ENCODE results near the gene TAGLN.

TAGLN gene

GRCh38 chr11:117231842-117232091, 32.6 kb downstream of the TAGLN start, which contains the start of gene PCSK7:
Gene PCSK7, minus strand, starts transcription at chr11:117232073. Its CDS starts 2,229 bp downstream, at chr11:117229844.
- peak in 1 of 2 experiments; percentile 74 for DNase-seq

GRCh38 chr11:117232092-117232878, 33.1 kb downstream of the TAGLN start, which contains the start of gene RNF214:
Gene RNF214, plus strand, starts transcription at chr11:117232671. Its CDS starts 1,602 bp downstream, at chr11:117234273.
- DNase-seq: peak; percentile 88 to 89

- DNase-seq: peak; percentile 43 to 47
Measured at GRCh38 chr11:117232911-117233409, 33.8 kb downstream of the TAGLN start.

- DNase-seq: no peak
Measured at GRCh38 chr11:117238221-117238620, 39.1 kb downstream of the TAGLN start.

- DNase-seq: no peak
Measured at GRCh38 chr11:117239295-117239694, 40.1 kb downstream of the TAGLN start.

- DNase-seq: no peak
Measured at GRCh38 chr11:117248341-117248740, 49.2 kb downstream of the TAGLN start.

GRCh38 chr11:117249571-117249970, 50.4 kb downstream of the TAGLN start:
- DNase-seq: no peak

GRCh38 chr11:117251506-117251905, 52.3 kb downstream of the TAGLN start:
- DNase-seq: no peak

GRCh38 chr11:117255966-117256365, 56.8 kb downstream of the TAGLN start:
- no peak for DNase-seq

GRCh38 chr11:117256573-117256972, 57.4 kb downstream of the TAGLN start:
- no peak for DNase-seq
